COLO829 (cell line): ENCODE results near the gene ETS1.

ENCODE experiments used
- DNase-seq: peaks from one replicate; pipeline ENCODE4 v3.0.0; 2012; ENCODE audit warnings: low spot score

The ETS1 gene

GRCh38 chr11:128619007-128619406 is 31.6 kb upstream of the ETS1 start:
- DNase-seq, result no peak

- DNase-seq, result no peak
These were observed 31.2 kb upstream of the ETS1 start for GRCh38 chr11:128618603-128619002.

- no peak for DNase-seq
These were observed 28.8 kb upstream of the ETS1 start for GRCh38 chr11:128616161-128616560.

- DNase-seq, result no peak
These were observed 28.3 kb upstream of the ETS1 start for GRCh38 chr11:128615612-128616011.

- DNase-seq, result no peak
These were observed 27.7 kb upstream of the ETS1 start for GRCh38 chr11:128615076-128615475.

GRCh38 chr11:128614026-128614425 is 26.7 kb upstream of the ETS1 start:
- no peak for DNase-seq

GRCh38 chr11:128613300-128613995 is 26.1 kb upstream of the ETS1 start:
- DNase-seq, result no peak

- no peak for DNase-seq
These were observed 23.6 kb upstream of the ETS1 start for GRCh38 chr11:128610721-128611617.

GRCh38 chr11:128609785-128610184 is 22.4 kb upstream of the ETS1 start:
- no peak for DNase-seq

- DNase-seq, result no peak
These were observed 21.5 kb upstream of the ETS1 start for GRCh38 chr11:128608746-128609407.

GRCh38 chr11:128607819-128608218 is 20.5 kb upstream of the ETS1 start:
- DNase-seq, result no peak

GRCh38 chr11:128604723-128605122 is 17.4 kb upstream of the ETS1 start:
- DNase-seq, result no peak

GRCh38 chr11:128603752-128604414 is 16.5 kb upstream of the ETS1 start:
- no peak for DNase-seq

GRCh38 chr11:128603003-128603696 is 15.8 kb upstream of the ETS1 start:
- peak; percentile 61 for DNase-seq

GRCh38 chr11:128599729-128600128 is 12.4 kb upstream of the ETS1 start:
- DNase-seq, result no peak

GRCh38 chr11:128598506-128599150 is 11.3 kb upstream of the ETS1 start:
- DNase-seq, result no peak

GRCh38 chr11:128598096-128598495 is 10.7 kb upstream of the ETS1 start:
- no peak for DNase-seq

- DNase-seq, result no peak
These were observed 9.9 kb upstream of the ETS1 start for GRCh38 chr11:128597209-128597608.

- no peak for DNase-seq
These were observed 8.9 kb upstream of the ETS1 start for GRCh38 chr11:128596250-128596649.

GRCh38 chr11:128595775-128596174 is 8.4 kb upstream of the ETS1 start:
- no peak for DNase-seq

GRCh38 chr11:128595221-128595620 is 7.9 kb upstream of the ETS1 start:
- DNase-seq, result no peak
